ENCODE measurements around the gene ITPR1.

The ITPR1 gene

GRCh38 chr3:4824926-4825325 is 331.8 kb downstream of the ITPR1 start:
- H3K4me3 ChIP-seq (ENCODE audit: low read depth, low read length), result no peak overlapping the region
- no peaks in the 10 kb centered on the region for H3K36me3 ChIP-seq (ENCODE audit: control insufficient read depth, insufficient read depth, low read length)
- H3K4me1 ChIP-seq (ENCODE audit: control insufficient read depth, insufficient read depth, low read length), result no peaks in the 10 kb centered on the region
- no peaks in the 10 kb centered on the region for H3K27me3 ChIP-seq (ENCODE audit: control insufficient read depth, insufficient read depth, low read length)
- H3K9ac ChIP-seq (ENCODE audit: low read depth, low read length), result no peak overlapping the region
- no peaks in the 10 kb centered on the region for H3K9me3 ChIP-seq (ENCODE audit: control insufficient read depth, insufficient read depth, low read length)

GRCh38 chr3:4825436-4826236 is 332.5 kb downstream of the ITPR1 start:
- no peak overlapping the region for H3K9ac ChIP-seq (ENCODE audit: low read depth, low read length)
- H3K9me3 ChIP-seq (ENCODE audit: control insufficient read depth, insufficient read depth, low read length), result no peaks in the 10 kb centered on the region
- H3K27me3 ChIP-seq (ENCODE audit: control insufficient read depth, insufficient read depth, low read length), result no peaks in the 10 kb centered on the region
- no peak overlapping the region for H3K4me3 ChIP-seq (ENCODE audit: low read depth, low read length)
- no peaks in the 10 kb centered on the region for H3K4me1 ChIP-seq (ENCODE audit: control insufficient read depth, insufficient read depth, low read length)
- no peaks in the 10 kb centered on the region for H3K36me3 ChIP-seq (ENCODE audit: control insufficient read depth, insufficient read depth, low read length)

GRCh38 chr3:4826237-4827100 is 333.3 kb downstream of the ITPR1 start:
- Histone ChIP-seq H3K9me3 (ENCODE audit: control insufficient read depth, insufficient read depth, low read length) (no peaks in the 10 kb centered on the region), H3K4me3 (ENCODE audit: low read depth, low read length) (no peak overlapping the region), H3K9ac (ENCODE audit: low read depth, low read length) (no peak overlapping the region), H3K36me3 (ENCODE audit: control insufficient read depth, insufficient read depth, low read length) (no peaks in the 10 kb centered on the region), H3K27me3 (ENCODE audit: control insufficient read depth, insufficient read depth, low read length) (no peaks in the 10 kb centered on the region), H3K4me1 (ENCODE audit: control insufficient read depth, insufficient read depth, low read length) (no peaks in the 10 kb centered on the region)

GRCh38 chr3:4827767-4828166 is 334.6 kb downstream of the ITPR1 start:
- H3K9me3 ChIP-seq (ENCODE audit: control insufficient read depth, insufficient read depth, low read length), result no peaks in the 10 kb centered on the region
- no peaks in the 10 kb centered on the region for H3K4me1 ChIP-seq (ENCODE audit: control insufficient read depth, insufficient read depth, low read length)
- H3K36me3 ChIP-seq (ENCODE audit: control insufficient read depth, insufficient read depth, low read length), result no peaks in the 10 kb centered on the region
- H3K9ac ChIP-seq (ENCODE audit: low read depth, low read length), result no peak overlapping the region
- no peak overlapping the region for H3K4me3 ChIP-seq (ENCODE audit: low read depth, low read length)
- no peaks in the 10 kb centered on the region for H3K27me3 ChIP-seq (ENCODE audit: control insufficient read depth, insufficient read depth, low read length)

- Histone ChIP-seq H3K36me3 (ENCODE audit: control insufficient read depth, insufficient read depth, low read length) (no peaks in the 10 kb centered on the region), H3K27me3 (ENCODE audit: control insufficient read depth, insufficient read depth, low read length) (no peaks in the 10 kb centered on the region), H3K4me1 (ENCODE audit: control insufficient read depth, insufficient read depth, low read length) (no peaks in the 10 kb centered on the region), H3K4me3 (ENCODE audit: low read depth, low read length) (no peak overlapping the region), H3K9me3 (ENCODE audit: control insufficient read depth, insufficient read depth, low read length) (no peaks in the 10 kb centered on the region), H3K9ac (ENCODE audit: low read depth, low read length) (no peak overlapping the region)
Measured at GRCh38 chr3:4828279-4829030, 335.3 kb downstream of the ITPR1 start.

- no peak overlapping the region for H3K4me3 ChIP-seq (ENCODE audit: low read depth, low read length)
- no peaks in the 10 kb centered on the region for H3K4me1 ChIP-seq (ENCODE audit: control insufficient read depth, insufficient read depth, low read length)
- no peaks in the 10 kb centered on the region for H3K27me3 ChIP-seq (ENCODE audit: control insufficient read depth, insufficient read depth, low read length)
- H3K36me3 ChIP-seq (ENCODE audit: control insufficient read depth, insufficient read depth, low read length), result no peaks in the 10 kb centered on the region
- no peak overlapping the region for H3K9ac ChIP-seq (ENCODE audit: low read depth, low read length)
- H3K9me3 ChIP-seq (ENCODE audit: control insufficient read depth, insufficient read depth, low read length), result no peaks in the 10 kb centered on the region
Measured at GRCh38 chr3:4829031-4829394, 335.9 kb downstream of the ITPR1 start.

GRCh38 chr3:4830586-4830914 is 337.4 kb downstream of the ITPR1 start:
- Histone ChIP-seq H3K4me1 (ENCODE audit: control insufficient read depth, insufficient read depth, low read length) (no peaks in the 10 kb centered on the region), H3K9ac (ENCODE audit: low read depth, low read length) (no peak overlapping the region), H3K27me3 (ENCODE audit: control insufficient read depth, insufficient read depth, low read length) (no peaks in the 10 kb centered on the region), H3K4me3 (ENCODE audit: low read depth, low read length) (no peak overlapping the region), H3K36me3 (ENCODE audit: control insufficient read depth, insufficient read depth, low read length) (no peaks in the 10 kb centered on the region), H3K9me3 (ENCODE audit: control insufficient read depth, insufficient read depth, low read length) (no peaks in the 10 kb centered on the region)

GRCh38 chr3:4831580-4831950 is 338.4 kb downstream of the ITPR1 start:
- H3K36me3 ChIP-seq (ENCODE audit: control insufficient read depth, insufficient read depth, low read length), result no peaks in the 10 kb centered on the region
- H3K9me3 ChIP-seq (ENCODE audit: control insufficient read depth, insufficient read depth, low read length), result no peaks in the 10 kb centered on the region
- no peak overlapping the region for H3K4me3 ChIP-seq (ENCODE audit: low read depth, low read length)
- no peaks in the 10 kb centered on the region for H3K27me3 ChIP-seq (ENCODE audit: control insufficient read depth, insufficient read depth, low read length)
- H3K9ac ChIP-seq (ENCODE audit: low read depth, low read length), result no peak overlapping the region
- no peaks in the 10 kb centered on the region for H3K4me1 ChIP-seq (ENCODE audit: control insufficient read depth, insufficient read depth, low read length)

- H3K9me3 ChIP-seq (ENCODE audit: control insufficient read depth, insufficient read depth, low read length), result no peaks in the 10 kb centered on the region
- no peak overlapping the region for H3K9ac ChIP-seq (ENCODE audit: low read depth, low read length)
- no peaks in the 10 kb centered on the region for H3K27me3 ChIP-seq (ENCODE audit: control insufficient read depth, insufficient read depth, low read length)
- no peaks in the 10 kb centered on the region for H3K4me1 ChIP-seq (ENCODE audit: control insufficient read depth, insufficient read depth, low read length)
- no peak overlapping the region for H3K4me3 ChIP-seq (ENCODE audit: low read depth, low read length)
- no peaks in the 10 kb centered on the region for H3K36me3 ChIP-seq (ENCODE audit: control insufficient read depth, insufficient read depth, low read length)
Measured at GRCh38 chr3:4833471-4833870, 340.3 kb downstream of the ITPR1 start.

GRCh38 chr3:4834403-4834866 is 341.3 kb downstream of the ITPR1 start:
- H3K36me3 ChIP-seq (ENCODE audit: control insufficient read depth, insufficient read depth, low read length), result no peaks in the 10 kb centered on the region
- no peaks in the 10 kb centered on the region for H3K9me3 ChIP-seq (ENCODE audit: control insufficient read depth, insufficient read depth, low read length)
- no peak overlapping the region for H3K9ac ChIP-seq (ENCODE audit: low read depth, low read length)
- no peaks in the 10 kb centered on the region for H3K27me3 ChIP-seq (ENCODE audit: control insufficient read depth, insufficient read depth, low read length)
- no peak overlapping the region for H3K4me3 ChIP-seq (ENCODE audit: low read depth, low read length)
- H3K4me1 ChIP-seq (ENCODE audit: control insufficient read depth, insufficient read depth, low read length), result no peaks in the 10 kb centered on the region

- Histone ChIP-seq H3K4me3 (ENCODE audit: low read depth, low read length) (no peak overlapping the region), H3K4me1 (ENCODE audit: control insufficient read depth, insufficient read depth, low read length) (no peaks in the 10 kb centered on the region), H3K9ac (ENCODE audit: low read depth, low read length) (no peak overlapping the region), H3K27me3 (ENCODE audit: control insufficient read depth, insufficient read depth, low read length) (no peaks in the 10 kb centered on the region), H3K9me3 (ENCODE audit: control insufficient read depth, insufficient read depth, low read length) (no peaks in the 10 kb centered on the region), H3K36me3 (ENCODE audit: control insufficient read depth, insufficient read depth, low read length) (no peaks in the 10 kb centered on the region)
Measured at GRCh38 chr3:4835616-4836043, 342.5 kb downstream of the ITPR1 start.

All from iPS-15b (cell line).